ENCODE results near the gene PLCXD3.

The PLCXD3 gene

DNA sequence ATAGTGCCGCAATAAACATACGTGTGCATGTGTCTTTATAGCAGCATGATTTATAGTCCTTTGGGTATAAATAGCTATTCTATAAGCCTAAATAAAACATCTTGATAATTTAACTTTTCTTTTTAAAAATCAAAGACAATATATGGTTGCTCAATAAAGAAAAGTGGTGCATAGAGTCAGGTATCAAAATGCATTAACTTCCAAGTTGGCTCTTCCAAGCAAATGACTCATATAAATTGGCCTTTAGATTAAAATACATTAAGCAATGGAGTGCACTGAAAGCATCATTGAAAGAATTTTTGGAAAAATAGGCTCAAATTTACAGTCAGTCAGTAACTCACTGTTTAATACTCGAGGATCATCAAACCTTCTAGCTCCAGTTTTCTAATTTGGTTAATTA is 106.6 kb downstream of the PLCXD3 start:
- CTCF ChIA-PET: no interaction called here
- TF ChIP-seq, protein P1, sequence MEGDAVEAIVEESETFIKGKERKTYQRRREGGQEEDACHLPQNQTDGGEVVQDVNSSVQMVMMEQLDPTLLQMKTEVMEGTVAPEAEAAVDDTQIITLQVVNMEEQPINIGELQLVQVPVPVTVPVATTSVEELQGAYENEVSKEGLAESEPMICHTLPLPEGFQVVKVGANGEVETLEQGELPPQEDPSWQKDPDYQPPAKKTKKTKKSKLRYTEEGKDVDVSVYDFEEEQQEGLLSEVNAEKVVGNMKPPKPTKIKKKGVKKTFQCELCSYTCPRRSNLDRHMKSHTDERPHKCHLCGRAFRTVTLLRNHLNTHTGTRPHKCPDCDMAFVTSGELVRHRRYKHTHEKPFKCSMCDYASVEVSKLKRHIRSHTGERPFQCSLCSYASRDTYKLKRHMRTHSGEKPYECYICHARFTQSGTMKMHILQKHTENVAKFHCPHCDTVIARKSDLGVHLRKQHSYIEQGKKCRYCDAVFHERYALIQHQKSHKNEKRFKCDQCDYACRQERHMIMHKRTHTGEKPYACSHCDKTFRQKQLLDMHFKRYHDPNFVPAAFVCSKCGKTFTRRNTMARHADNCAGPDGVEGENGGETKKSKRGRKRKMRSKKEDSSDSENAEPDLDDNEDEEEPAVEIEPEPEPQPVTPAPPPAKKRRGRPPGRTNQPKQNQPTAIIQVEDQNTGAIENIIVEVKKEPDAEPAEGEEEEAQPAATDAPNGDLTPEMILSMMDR (IDR thresholded peaks at IDR 0.05; ENCODE audit: insufficient read depth, low read length, missing control alignments): no peak
- no peak overlapping the region for H3K4me3 ChIP-seq (ENCODE audit: low read depth, low read length)
- POLR2A ChIA-PET: no interaction called here
- no peak for DNase-seq (ENCODE audit: low read depth, low spot score)

DNA sequence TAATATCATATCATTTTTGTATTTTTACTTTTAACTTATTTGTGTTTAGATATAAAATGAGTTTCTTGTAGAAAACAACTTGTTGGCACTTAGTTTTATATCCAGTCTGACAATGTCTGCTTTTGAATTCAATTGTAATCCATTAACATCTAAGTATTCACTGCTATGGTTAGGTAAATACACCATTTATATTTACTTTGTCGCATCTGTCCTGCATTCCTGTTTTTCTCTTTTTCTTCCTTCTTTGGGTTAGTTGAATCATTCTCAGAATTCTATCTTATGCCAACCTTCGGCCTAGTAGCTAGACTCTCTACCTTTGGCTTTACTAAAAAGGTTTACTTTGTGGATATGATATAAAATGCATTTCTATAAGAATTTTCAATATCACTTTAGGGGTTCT is 107.6 kb downstream of the PLCXD3 start:
- TF ChIP-seq, protein P1 (IDR thresholded peaks at IDR 0.05; ENCODE audit: insufficient read depth, low read length, missing control alignments): no peak
- CTCF ChIA-PET: interaction anchor here (0.7 kb wide), 1 partner anchor 14 kb away, joined by 3 read pairs; no protein-coding TSS in a partner anchor
- DNase-seq (ENCODE audit: low read depth, low spot score): no peak
- POLR2A ChIA-PET: no interaction called here
- no peak overlapping the region for H3K4me3 ChIP-seq (ENCODE audit: low read depth, low read length)

DNA sequence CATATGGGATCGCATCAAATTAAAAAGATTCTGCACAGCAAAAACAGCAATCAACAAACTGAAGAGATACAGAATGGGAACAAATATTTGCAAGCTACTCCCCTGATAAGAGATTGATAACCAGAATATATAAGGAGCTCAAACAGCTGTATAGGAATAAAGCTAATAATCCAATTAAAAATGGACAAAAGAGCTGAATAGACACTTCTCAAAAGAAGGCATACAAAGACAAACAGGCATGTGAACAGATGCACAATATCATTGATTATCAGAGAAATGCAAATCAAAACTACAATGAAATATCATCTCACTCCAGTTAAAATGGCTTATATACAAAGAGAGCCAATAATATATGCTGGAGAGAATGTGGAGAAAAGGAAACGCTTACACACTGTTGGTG is 110.6 kb downstream of the PLCXD3 start:
- POLR2A ChIA-PET: no interaction called here
- DNase-seq (ENCODE audit: low read depth, low spot score): no peak
- H3K4me3 ChIP-seq (ENCODE audit: low read depth, low read length): no peak overlapping the region
- CTCF ChIA-PET: no interaction called here
- TF ChIP-seq, protein P1 (IDR thresholded peaks at IDR 0.05; ENCODE audit: insufficient read depth, low read length, missing control alignments): no peak

DNA sequence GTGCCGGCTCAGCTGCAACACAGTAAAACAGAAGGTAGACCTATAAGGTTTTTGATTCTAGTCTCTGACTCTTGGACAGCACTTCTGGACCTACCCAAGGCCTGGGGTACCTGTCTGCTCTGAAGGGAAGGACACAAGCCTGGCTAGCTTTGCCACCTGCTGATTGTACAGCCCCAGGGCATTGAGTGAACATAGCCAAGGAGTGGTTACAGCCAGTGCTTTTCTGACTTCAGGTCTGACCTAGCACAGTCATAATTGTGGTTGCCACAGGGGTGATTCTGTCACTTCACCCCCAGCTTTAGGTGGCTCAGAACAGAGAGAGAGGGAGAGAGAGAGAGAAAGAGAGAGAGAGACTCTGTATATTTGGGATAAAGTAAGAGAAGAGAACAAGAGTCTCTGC is 118.4 kb downstream of the PLCXD3 start:
- H3K4me3 ChIP-seq (ENCODE audit: low read depth, low read length): no peak overlapping the region
- no peak for DNase-seq (ENCODE audit: low read depth, low spot score)
- ChIA-PET POLR2A (no interaction called here), CTCF (no interaction called here)
- TF ChIP-seq, protein P1 (IDR thresholded peaks at IDR 0.05; ENCODE audit: insufficient read depth, low read length, missing control alignments): no peak

DNA sequence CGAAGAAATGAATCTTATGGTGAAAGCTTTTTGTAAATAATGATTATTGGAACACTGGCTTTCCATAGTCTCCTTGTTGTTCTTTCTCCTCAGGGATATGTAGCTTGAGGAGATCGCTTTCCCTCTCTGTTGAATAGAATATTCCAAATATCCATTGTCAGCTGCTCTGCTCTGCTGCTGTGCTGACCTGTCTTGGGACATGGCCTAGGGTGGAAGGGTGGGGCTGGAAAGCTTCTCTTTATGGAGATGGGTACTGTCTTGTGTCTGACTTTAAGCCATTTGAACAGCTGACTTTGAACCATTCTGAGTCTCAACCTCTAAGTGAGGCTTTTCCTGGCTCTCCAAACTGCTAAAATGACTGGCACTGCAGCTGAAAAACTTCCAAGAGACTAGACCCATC is 135.8 kb downstream of the PLCXD3 start:
- ChIA-PET CTCF (no interaction called here), POLR2A (no interaction called here)
- TF ChIP-seq, protein P1 (IDR thresholded peaks at IDR 0.05; ENCODE audit: insufficient read depth, low read length, missing control alignments): no peak
- no peak overlapping the region for H3K4me3 ChIP-seq (ENCODE audit: low read depth, low read length)
- DNase-seq (ENCODE audit: low read depth, low spot score): no peak

DNA sequence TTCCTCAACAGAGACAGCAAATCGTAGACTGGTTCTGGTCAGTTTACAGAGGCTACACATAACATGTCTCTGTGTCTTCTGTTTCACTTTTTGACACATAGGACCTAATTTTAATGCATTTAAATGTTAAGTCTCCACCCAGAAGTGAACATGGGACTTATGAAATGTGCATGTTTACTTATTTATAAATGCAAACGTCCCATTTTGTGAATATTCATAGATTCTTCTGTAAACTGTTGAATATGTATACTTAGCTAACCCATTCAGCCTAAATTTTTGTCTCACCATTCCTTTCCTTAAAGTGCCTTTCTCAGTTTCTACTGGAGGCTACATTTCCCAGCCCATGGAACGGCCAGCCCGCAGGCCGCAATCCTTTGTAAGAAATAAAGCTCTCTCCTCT is 137.2 kb downstream of the PLCXD3 start:
- ChIA-PET POLR2A (no interaction called here), CTCF (no interaction called here)

More for the DNA sequence above, 137.2 kb downstream of the PLCXD3 start:
- no peak for DNase-seq (ENCODE audit: low read depth, low spot score)
- H3K4me3 ChIP-seq (ENCODE audit: low read depth, low read length): no peak overlapping the region
- TF ChIP-seq, protein P1 (IDR thresholded peaks at IDR 0.05; ENCODE audit: insufficient read depth, low read length, missing control alignments): no peak
